ENCODE data around the gene E2F6. TPM values are rescaled to one million over a fixed set of nuclear protein-coding genes. Genes with fewer than 3 reads are reported as not detected.

Gene E2F6
- total and polyA plus RNA-seq, 2 of the 8 experiments (the other 6 are each of a cell fraction or from before 2014, with no cell fraction given) = 8.3 to 14.9 TPM

- H3K56ac ChIP-seq (replicated peaks; ENCODE audit: insufficient read length, low read depth, low read length) = no peak overlapping the region
- H3K23me2 ChIP-seq (ENCODE audit: low read depth, low read length) = no peaks in the 10 kb centered on the region
- peaks cover 10% of the 10 kb centered on the region for H3K79me1 ChIP-seq (ENCODE audit: low read depth, low read length)
- no peak for TF ChIP-seq CTBP2 (IDR thresholded peaks at IDR 0.05; ENCODE audit: borderline replicate concordance, insufficient read depth, insufficient read length, low read length)
- no peak for TF ChIP-seq KDM4A (IDR thresholded peaks at IDR 0.05; ENCODE audit: low read depth, low read length, severe bottlenecking)
- TF ChIP-seq JUN (IDR thresholded peaks at IDR 0.05; ENCODE audit: low read depth, low read length) = no peak
- H2BK20ac ChIP-seq (ENCODE audit: low read length) = no peak overlapping the region
- no peak overlapping the region for H2AFZ ChIP-seq (ENCODE audit: low read length)
- H3K4me2 ChIP-seq (ENCODE audit: insufficient read depth in 1 of 2, low read depth in 2 of 2, low read length in 2 of 2) = no peak overlapping the region
- no peak overlapping the region for H3K23ac ChIP-seq (ENCODE audit: insufficient read length)
- FAIRE-seq = no peak
- no peak overlapping the region for H2BK15ac ChIP-seq (ENCODE audit: low read length)
- no peak overlapping the region for H4K5ac ChIP-seq (ENCODE audit: insufficient read length, low read depth, low read length)
- no peak overlapping the region for H2BK120ac ChIP-seq (replicated peaks; ENCODE audit: low read depth, low read length)
- no peaks in the 10 kb centered on the region for H3K36me3 ChIP-seq (ENCODE audit: control insufficient read depth in 2 of 4, insufficient read depth in 4 of 4, low read length in 3 of 4)
- H4K8ac ChIP-seq (ENCODE audit: extremely low read depth, insufficient read depth, low read length) = no peak overlapping the region
- 0 out of 4 replicates have a peak, but pooled peaks cover 0 to 2% of the 10 kb centered on the region in 2 experiments for H3K9me3 ChIP-seq (ENCODE audit: insufficient read depth in 2 of 2, low read depth in 1 of 2, low read length in 1 of 2)
- H3K14ac ChIP-seq (ENCODE audit: insufficient read length) = no peak overlapping the region
- CTCF ChIA-PET (ENCODE audit: partially characterized antibody) = interaction anchor here (0.8 to 20.6 kb wide), 5 partner anchors 9 to 89 kb away, joined by 3 to 558 read pairs (median 3); no protein-coding TSS in a partner anchor
- no peak overlapping the region for H3K27ac ChIP-seq (ENCODE audit: low read depth, low read length)
- no peak overlapping the region for H2BK5ac ChIP-seq (ENCODE audit: low read depth, low read length)
- peaks cover 1 to 6% of the 10 kb centered on the region in 2 experiments for H4K20me1 ChIP-seq (replicated peaks in 1 of 2; ENCODE audit: control insufficient read depth in 1 of 2, insufficient read depth in 2 of 2, low read length in 2 of 2)
- H3K79me2 ChIP-seq (ENCODE audit: control insufficient read depth in 1 of 2, insufficient read depth in 2 of 2, low read length in 2 of 2) = peaks cover 6 to 65% of the 10 kb centered on the region in 2 experiments
- no peak overlapping the region for H2BK12ac ChIP-seq (ENCODE audit: low read depth, low read length)
- no peak overlapping the region for H3K18ac ChIP-seq (ENCODE audit: extremely low read depth, low read length)
- H3K4ac ChIP-seq (replicated peaks; ENCODE audit: insufficient read length, low read depth, low read length) = no peak overlapping the region
- peaks cover 0 to 12% (median 6%) of the 10 kb centered on the region in 4 experiments; a peak in 6 of 7 replicates for H3K4me1 ChIP-seq (replicated peaks in 1 of 4; ENCODE audit: control insufficient read depth in 3 of 4, insufficient read depth in 4 of 4, low read length in 3 of 4)
- no peaks in the 10 kb centered on the region for H3K27me3 ChIP-seq (replicated peaks in 1 of 4; ENCODE audit: control insufficient read depth in 3 of 4, extremely low read depth in 1 of 4, insufficient read depth in 3 of 4, low read length in 3 of 4)
- 65% methylated on average over 3 of the region's 3 CpGs; no CpG with 5 or more reads in 1 of the 2 experiments for WGBS, 2 experiments (ENCODE audit: extremely low coverage in 1 of 2, insufficient coverage in 1 of 2, insufficient read length in 1 of 2, insufficient replicate concordance in 2 of 2, low coverage in 1 of 2, low lambda C conversion rate in 2 of 2, missing lambda C conversion rate in 1 of 2)
- no peak overlapping the region for H4K91ac ChIP-seq (replicated peaks; ENCODE audit: insufficient read length, low read length)
- DNase-seq (ENCODE audit: low read depth in 1 of 2, low spot score in 2 of 2) = no peak
- no peak overlapping the region for H3K9ac ChIP-seq (replicated peaks in 1 of 4; ENCODE audit: extremely low read depth in 1 of 4, low read depth in 3 of 4, low read length in 3 of 4)
- POLR2A ChIA-PET (ENCODE audit: partially characterized antibody) = interaction anchor here (1.6 kb wide), 1 partner anchor 9 kb away, joined by 3 read pairs; no protein-coding TSS in a partner anchor
- H2AK5ac ChIP-seq (ENCODE audit: low read depth, low read length) = no peak overlapping the region
- H3K4me3 ChIP-seq (ENCODE audit: extremely low read depth in 1 of 4, insufficient read depth in 2 of 4, low read depth in 3 of 4, low read length in 4 of 4) = no peak overlapping the region
These were observed 25.5 kb upstream of the E2F6 start for GRCh38 chr2:11491348-11491933.

All from H1 (cell line).